Pancreas (tissue), 10 donors: ENCODE results near the gene KLF9. TPM values are rescaled to one million over a fixed set of nuclear protein-coding genes. Genes with fewer than 3 reads are reported as not detected.

Experiments used
- ATAC-seq, 4 donors: fragments of 200-7000 bp; cut with Tn5 transposase; one replicate each; pipeline versions ENCODE4 v1.8.0 to v1.9.1; 2020; ENCODE audit warnings: mild to moderate bottlenecking in 4 of 4, moderate library complexity in 4 of 4
- DNase-seq, 6 donors: peaks; one replicate each; pipeline ENCODE4 v3.0.0-alpha.2; 2020
- FAIRE-seq: peaks from 2 replicates; lab custom pipeline; 2012; peaks lifted over from hg19 to GRCh38; lab: Jason Lieb, UNC
- H3K27ac ChIP-seq, 4 donors: fragments of 200-600 bp; sonication (generic); 1 replicate in 3 of 4; 2 replicates in 1 of 4; pipeline versions ENCODE4 v1.5.0 to v1.8.0; 2020
- H3K27me3 ChIP-seq, 4 donors: fragments of 200-600 bp; one replicate each; pipeline ENCODE4 v1.8.0; 2021
- H3K36me3 ChIP-seq, 3 donors: fragments of 200-600 bp; sonication (generic) in 1 of 3; one replicate each; pipeline versions ENCODE4 v1.5.0 to v1.8.0; 2020 to 2021
- H3K4me1 ChIP-seq, 3 donors: fragments of 200-600 bp; one replicate each; pipeline ENCODE4 v1.8.0; 2021
- H3K4me3 ChIP-seq, 4 donors: fragments of 200-600 bp; sonication (generic) in 2 of 4; one replicate each; pipeline versions ENCODE4 v1.5.0 to v1.8.0; 2020 to 2021
- H3K9me3 ChIP-seq, 4 donors: fragments of 200-600 bp; one replicate each; pipeline ENCODE4 v1.8.0; 2021
- CTCF ChIP-seq, 4 donors: fragments of 200-600 bp; sonication (generic) in 3 of 4; IDR thresholded peaks; one replicate each; pipeline versions ENCODE4 v1.5.0 to v1.8.0; 2021; ENCODE audit warnings: antibody characterized with exemption in 4 of 4
- WGBS, 2 donors: extraction: QIAGEN DNeasy Blood & Tissue Kit; methylation state at CpG; one replicate each; pipeline ENCODE4 v1.1.7; 2013; 5-methylcytosine and 5-hydroxymethylcytosine counted together
- intact Hi-C, 3 donors: fragments of 100-400 bp; cut with DNase I; formaldehyde crosslinking; loops; one replicate each; pipeline versions ENCODE4 v1.11.1 to v1.14.2; 2022
- polyA plus RNA-seq, 2 donors: library from polyadenylated mRNA; stranded (reverse); fragments of 200-250 nt; gene quantifications; one replicate each; pipeline ENCODE4 v1.2.3, GENCODE V29; 2013
- total RNA-seq, 6 donors: library from RNA; stranded (reverse); fragmentation: NEBNext Ultra II Directional in 4 of 6; extraction: Animal tissue kit (Norgen Biotek cat#: 25700) in 4 of 6; gene quantifications; one replicate each; pipeline versions ENCODE4 v1.2.1 to v1.2.4, GENCODE V29; 2021 to 2023
- donor health status: healthy with polysubstance abuse.
- donor health status: DM: no; HTN: no; CAD: no; lungs with moderate emphysema.
- donor health status: DM: no; HTN: no; CAD: no.
- donor health status: control.
- donor health status: control.
- donor health status: Bipolar disorder and iron deficiency.
- donor health status: DM: yes; HTN: yes; CAD: no.
- donor health status: DM: no; HTN: no; CAD: no.
- donor health status: DM: no; HTN: no; CAD: no.
- donor health status: DM: yes; HTN: yes; CAD: no.

KLF9 gene
- total and polyA plus RNA-seq, 8 donors, result 8.4 to 32.8 (median 16.5) TPM

GRCh38 chr9:70400107-70400892 is 14.2 kb downstream of the KLF9 start:
- H3K4me3 ChIP-seq, result no peak overlapping the region
- H3K27me3 ChIP-seq, result no peaks in the 10 kb centered on the region
- no peaks in the 10 kb centered on the region for H3K9me3 ChIP-seq
- WGBS, 2 donors, result 75 to 79% methylated on average over 5 of the region's 5 CpGs
- H3K36me3 ChIP-seq, result no peaks in the 10 kb centered on the region
- FAIRE-seq (no peak), ATAC-seq (no peak), DNase-seq (no peak)
- H3K27ac ChIP-seq, result no peak overlapping the region
- no peak for TF ChIP-seq CTCF (IDR thresholded peaks at IDR 0.05)
- intact Hi-C loops, result no loop called here
- peaks cover 28 to 56% (median 43%) of the 10 kb centered on the region in 3 donors for H3K4me1 ChIP-seq

- no peak for DNase-seq
- no peaks in the 10 kb centered on the region for H3K9me3 ChIP-seq
- no peaks in the 10 kb centered on the region for H3K27me3 ChIP-seq
- peaks cover 37 to 45% (median 38%) of the 10 kb centered on the region in 3 donors for H3K4me1 ChIP-seq
- FAIRE-seq, result no peak
- no peaks in the 10 kb centered on the region for H3K36me3 ChIP-seq
- no peak overlapping the region for H3K27ac ChIP-seq
- no peak for TF ChIP-seq CTCF (IDR thresholded peaks at IDR 0.05)
- intact Hi-C loops, result no loop called here
- no peak overlapping the region for H3K4me3 ChIP-seq
- ATAC-seq, result no peak
Observed at GRCh38 chr9:70399141-70399540, 15.3 kb downstream of the KLF9 start.

GRCh38 chr9:70398145-70398556 is 16.3 kb downstream of the KLF9 start:
- ATAC-seq, result peak; percentile 37 to 78 (median 60)

GRCh38 chr9:70395652-70396051 is 18.8 kb downstream of the KLF9 start:
- ATAC-seq (no peak), FAIRE-seq (no peak), DNase-seq (no peak)
- no peak for TF ChIP-seq CTCF (IDR thresholded peaks at IDR 0.05)
- Histone ChIP-seq H3K36me3 (no peaks in the 10 kb centered on the region), H3K9me3 (no peaks in the 10 kb centered on the region), H3K4me3 (no peak overlapping the region), H3K27ac (no peak overlapping the region), H3K27me3 (no peaks in the 10 kb centered on the region), H3K4me1 (peaks cover 30 to 56% (median 36%) of the 10 kb centered on the region in 3 donors)
- WGBS, 2 donors, result 82 to 83% methylated on average over 6 of the region's 6 CpGs
- intact Hi-C loops, result no loop called here

More at GRCh38 chr9:70398145-70398556, 16.3 kb downstream of the KLF9 start:
- no peak for DNase-seq
- Histone ChIP-seq H3K9me3 (no peaks in the 10 kb centered on the region), H3K27ac (no peak overlapping the region), H3K4me3 (no peak overlapping the region), H3K27me3 (no peaks in the 10 kb centered on the region), H3K4me1 (peaks cover 33 to 40% (median 35%) of the 10 kb centered on the region in 3 donors), H3K36me3 (no peaks in the 10 kb centered on the region)
- no peak for FAIRE-seq
- TF ChIP-seq CTCF (IDR thresholded peaks at IDR 0.05), result no peak
- 21% methylated on average over 4 of the region's 4 CpGs for WGBS, 2 donors
- intact Hi-C loops, result no loop called here

GRCh38 chr9:70392850-70393249 is 21.6 kb downstream of the KLF9 start:
- FAIRE-seq (no peak), DNase-seq (no peak), ATAC-seq (no peak)
- Histone ChIP-seq H3K36me3 (no peaks in the 10 kb centered on the region), H3K9me3 (no peaks in the 10 kb centered on the region), H3K4me1 (peaks cover 9 to 39% (median 32%) of the 10 kb centered on the region in 3 donors), H3K27me3 (no peaks in the 10 kb centered on the region), H3K27ac (no peak overlapping the region), H3K4me3 (no peak overlapping the region)
- no peak for TF ChIP-seq CTCF (IDR thresholded peaks at IDR 0.05)
- WGBS, 2 donors, result 82 to 89% methylated on average over 3 of the region's 3 CpGs
- intact Hi-C loops, result no loop called here
